Muscle layer of duodenum (tissue), 2 donors: Measurements from ENCODE around the gene BMP8A.
A peak's percentile ranks its signal among the peaks of the same experiment; 100 is the strongest.
"Not testable (repeated sequence)": the region's sequence is repeated elsewhere in the genome, so short reads cannot be mapped to it uniquely, and the experiment has no call there.

Source experiments
- H3K27ac ChIP-seq: one replicate; pipeline ENCODE4 v1.7.0; 2013; ENCODE audit warnings: mild to moderate bottlenecking, low read length
- H3K27me3 ChIP-seq: one replicate; pipeline ENCODE4 v1.7.0; 2013; ENCODE audit warnings: low read depth, mild to moderate bottlenecking, control low read depth, low read length
- H3K36me3 ChIP-seq, 2 donors: one replicate each; pipeline ENCODE4 v1.7.0; 2013; ENCODE audit warnings: low read length in 2 of 2, control low read depth in 1 of 2, mild to moderate bottlenecking in 1 of 2; ENCODE audit not compliant: insufficient read depth in 2 of 2, control insufficient read depth in 1 of 2
- H3K4me1 ChIP-seq, 2 donors: one replicate each; pipeline ENCODE4 v1.7.0; 2013; ENCODE audit warnings: low read length in 2 of 2, mild to moderate bottlenecking in 2 of 2, control low read depth in 1 of 2, moderate library complexity in 1 of 2; ENCODE audit not compliant: insufficient read depth in 2 of 2, control insufficient read depth in 1 of 2
- H3K4me3 ChIP-seq, 2 donors: one replicate each; pipeline ENCODE4 v1.7.0; 2013; ENCODE audit warnings: low read length in 2 of 2, low read depth in 1 of 2, mild to moderate bottlenecking in 1 of 2
- H3K9me3 ChIP-seq, 2 donors: one replicate each; pipeline ENCODE4 v1.7.0; 2013; ENCODE audit warnings: low read length in 2 of 2, control low read depth in 1 of 2, mild to moderate bottlenecking in 1 of 2; ENCODE audit not compliant: control insufficient read depth in 1 of 2
- donor health status: healthy.

Gene BMP8A

GRCh38 chr1:39484564-39484963 is 6.9 kb upstream of the BMP8A start:
- H3K4me3 ChIP-seq: no peak overlapping the region
- H3K27me3 ChIP-seq: no peaks in the 10 kb centered on the region
- H3K9me3 ChIP-seq: no peaks in the 10 kb centered on the region
- H3K27ac ChIP-seq: no peak overlapping the region
- H3K4me1 ChIP-seq: no peaks in the 10 kb centered on the region
- peaks cover 56 to 70% of the 10 kb centered on the region in 2 donors for H3K36me3 ChIP-seq

- Histone ChIP-seq H3K9me3 (no peaks in the 10 kb centered on the region), H3K27ac (no peak overlapping the region), H3K4me3 (no peak overlapping the region), H3K4me1 (no peaks in the 10 kb centered on the region), H3K36me3 (peaks cover 49 to 63% of the 10 kb centered on the region in 2 donors), H3K27me3 (no peaks in the 10 kb centered on the region)
Measured at GRCh38 chr1:39485046-39485803, 6.2 kb upstream of the BMP8A start.

GRCh38 chr1:39488012-39488545 is 3.4 kb upstream of the BMP8A start:
- peaks cover 38 to 42% of the 10 kb centered on the region in 2 donors for H3K36me3 ChIP-seq

GRCh38 chr1:39488793-39489566 is 2.5 kb upstream of the BMP8A start:
- H3K27me3 ChIP-seq: peaks cover 9% of the 10 kb centered on the region
- H3K4me3 ChIP-seq: no peak overlapping the region
- no peak overlapping the region for H3K27ac ChIP-seq
- H3K4me1 ChIP-seq: peaks cover 0 to 7% of the 10 kb centered on the region in 2 donors
- peaks cover 37 to 38% of the 10 kb centered on the region in 2 donors for H3K36me3 ChIP-seq
- H3K9me3 ChIP-seq: no peaks in the 10 kb centered on the region

More at GRCh38 chr1:39488012-39488545, 3.4 kb upstream of the BMP8A start:
- Histone ChIP-seq H3K4me3 (no peak overlapping the region), H3K4me1 (peaks cover 0 to 7% of the 10 kb centered on the region in 2 donors), H3K9me3 (no peaks in the 10 kb centered on the region), H3K27me3 (peaks cover 7% of the 10 kb centered on the region), H3K27ac (no peak overlapping the region)

- H3K27me3 ChIP-seq: peaks cover 9% of the 10 kb centered on the region
- no peak overlapping the region for H3K27ac ChIP-seq
- no peak overlapping the region for H3K4me3 ChIP-seq
- peaks cover 30 to 34% of the 10 kb centered on the region in 2 donors for H3K36me3 ChIP-seq
- peaks cover 0 to 7% of the 10 kb centered on the region in 2 donors for H3K4me1 ChIP-seq
- H3K9me3 ChIP-seq: no peaks in the 10 kb centered on the region
Measured at GRCh38 chr1:39489567-39490239, 1.7 kb upstream of the BMP8A start.

GRCh38 chr1:39490596-39491145 is 765 bp upstream of the BMP8A start:
- H3K4me1 ChIP-seq: peaks cover 0 to 7% of the 10 kb centered on the region in 2 donors
- H3K9me3 ChIP-seq: no peaks in the 10 kb centered on the region
- H3K27ac ChIP-seq: no peak overlapping the region
- peak overlapping the region in 1 of 2 donors; percentile 61 for H3K4me3 ChIP-seq
- H3K27me3 ChIP-seq: peaks cover 9% of the 10 kb centered on the region
- peaks cover 21 to 24% of the 10 kb centered on the region in 2 donors for H3K36me3 ChIP-seq

GRCh38 chr1:39492118-39493042 is 944 bp downstream of the BMP8A start:
- H3K9me3 ChIP-seq, H3K36me3 ChIP-seq, H3K4me1 ChIP-seq, H3K27me3 ChIP-seq, H3K27ac ChIP-seq, H3K4me3 ChIP-seq: not testable (repeated sequence)

- H3K27ac ChIP-seq, H3K4me3 ChIP-seq: not testable (repeated sequence)
Measured at GRCh38 chr1:39493043-39493810, 1.8 kb downstream of the BMP8A start.

GRCh38 chr1:39494671-39495410 is 3.4 kb downstream of the BMP8A start:
- H3K27me3 ChIP-seq: peaks cover 9% of the 10 kb centered on the region
- no peak overlapping the region for H3K4me3 ChIP-seq
- peaks cover 0 to 12% of the 10 kb centered on the region in 2 donors for H3K4me1 ChIP-seq
- H3K36me3 ChIP-seq: no peaks in the 10 kb centered on the region
- no peak overlapping the region for H3K27ac ChIP-seq
- H3K9me3 ChIP-seq: no peaks in the 10 kb centered on the region

More at GRCh38 chr1:39493043-39493810, 1.8 kb downstream of the BMP8A start:
- not testable (repeated sequence) for H3K27me3 ChIP-seq, H3K36me3 ChIP-seq, H3K9me3 ChIP-seq
- peaks cover 0 to 12% of the 10 kb centered on the region in 2 donors for H3K4me1 ChIP-seq
